H1 (cell line): ENCODE measurements around the gene TFPT. TPM values are rescaled to one million over a fixed set of nuclear protein-coding genes. Genes with fewer than 3 reads are reported as not detected.

Source experiments
- CTCF ChIA-PET: fragments of 300-600 bp; sonication (Branson Sonifier 250); formaldehyde crosslinking; loops from one replicate; lab custom pipeline; 2021; ENCODE audit not compliant: partially characterized antibody; lab: Charles Lee
- POLR2A ChIA-PET: fragments of 300-600 bp; sonication (Branson Sonifier 250); formaldehyde crosslinking; loops from one replicate; lab custom pipeline; 2021; ENCODE audit warnings: inconsistent platforms; ENCODE audit not compliant: partially characterized antibody; lab: Charles Lee
- DNase-seq, 2 experiments: peaks; one replicate each; pipeline versions ENCODE4 v3.0.0 to v3.0.0-alpha.2; 2010 to 2022; ENCODE audit warnings: low spot score in 2 of 2, low read depth in 1 of 2, mixed read lengths in 1 of 2
- FAIRE-seq: peaks from 2 replicates; lab custom pipeline; 2011; peaks lifted over from hg19 to GRCh38; lab: Jason Lieb, UNC
- H2AFZ ChIP-seq: 2 replicates; pipeline ENCODE4 v1.8.1; 2012; ENCODE audit warnings: low read length, inconsistent platforms
- H2AK5ac ChIP-seq: 2 replicates; pipeline ENCODE4 v1.6.1; 2013; ENCODE audit warnings: low read depth, low read length
- H2BK120ac ChIP-seq: replicated peaks from 2 replicates; pipeline ENCODE3; 2013; ENCODE audit warnings: low read depth, low read length, inconsistent platforms
- H2BK12ac ChIP-seq: 2 replicates; pipeline ENCODE4 v1.6.1; 2013; ENCODE audit warnings: low read depth, low read length
- H2BK15ac ChIP-seq: 2 replicates; pipeline ENCODE4 v1.6.1; 2013; ENCODE audit warnings: low read length
- H2BK20ac ChIP-seq: 2 replicates; pipeline ENCODE4 v1.6.1; 2013; ENCODE audit warnings: low read length
- H2BK5ac ChIP-seq: 2 replicates; pipeline ENCODE4 v1.6.1; 2013; ENCODE audit warnings: low read depth, low read length
- H3K14ac ChIP-seq: 2 replicates; pipeline ENCODE4 v1.6.1; 2013; ENCODE audit warnings: inconsistent platforms; ENCODE audit not compliant: insufficient read length
- H3K18ac ChIP-seq: 2 replicates; pipeline ENCODE4 v1.6.1; 2013; ENCODE audit warnings: low read length; ENCODE audit errors: extremely low read depth
- H3K23ac ChIP-seq: 2 replicates; pipeline ENCODE4 v1.6.1; 2013; ENCODE audit warnings: inconsistent platforms; ENCODE audit not compliant: insufficient read length
- H3K23me2 ChIP-seq: 2 replicates; pipeline ENCODE4 v1.6.1; 2013; ENCODE audit warnings: low read depth, low read length
- H3K27ac ChIP-seq: 2 replicates; pipeline ENCODE4 v1.6.1; 2011; ENCODE audit warnings: low read depth, low read length, inconsistent platforms
- H3K27me3 ChIP-seq, 4 experiments: replicated peaks in 1 of 4; 1 replicate in 1 of 4; 2 replicates in 3 of 4; pipeline versions ENCODE4 v1.6.1 to v1.8.1; 2011 to 2013; ENCODE audit warnings: low read length in 3 of 4, mild to moderate bottlenecking in 3 of 4, inconsistent platforms in 2 of 4, mixed read lengths in 2 of 4, moderate library complexity in 1 of 4; ENCODE audit not compliant: control insufficient read depth in 3 of 4, insufficient read depth in 3 of 4; ENCODE audit errors: extremely low read depth in 1 of 4
- H3K36me3 ChIP-seq, 4 experiments: 2 replicates each; pipeline versions ENCODE4 v1.6.1 to v1.8.1; 2011 to 2013; ENCODE audit warnings: mild to moderate bottlenecking in 4 of 4, low read length in 3 of 4, moderate library complexity in 2 of 4, control low read depth in 1 of 4, inconsistent platforms in 1 of 4; ENCODE audit not compliant: insufficient read depth in 4 of 4, control insufficient read depth in 2 of 4
- H3K4ac ChIP-seq: replicated peaks from 2 replicates; pipeline ENCODE3; 2013; ENCODE audit warnings: low read length, low read depth, mixed read lengths, inconsistent platforms; ENCODE audit not compliant: insufficient read length
- H3K4me1 ChIP-seq, 4 experiments: replicated peaks in 1 of 4; 1 replicate in 1 of 4; 2 replicates in 3 of 4; pipeline versions ENCODE4 v1.6.1 to v1.8.1; 2011 to 2013; ENCODE audit warnings: low read length in 3 of 4, inconsistent platforms in 2 of 4, mixed read lengths in 1 of 4; ENCODE audit not compliant: insufficient read depth in 4 of 4, control insufficient read depth in 3 of 4
- H3K4me2 ChIP-seq, 2 experiments: 2 replicates each; pipeline versions ENCODE4 v1.6.1 to v1.8.1; 2011 to 2013; ENCODE audit warnings: low read depth in 2 of 2, low read length in 2 of 2, control low read depth in 1 of 2, inconsistent platforms in 1 of 2, mild to moderate bottlenecking in 1 of 2; ENCODE audit not compliant: insufficient read depth in 1 of 2
- H3K4me3 ChIP-seq, 4 experiments: fragments of 200-600, 300-600 bp in 1 of 4; sonication (generic), shearing (Covaris generic), sonication (Bioruptor Twin) in 1 of 4; 2 replicates each; pipeline versions ENCODE4 v1.5.1 to v1.8.1; 2011 to 2016; ENCODE audit warnings: low read length in 4 of 4, low read depth in 3 of 4, control low read depth in 2 of 4, inconsistent platforms in 2 of 4, mild to moderate bottlenecking in 2 of 4, mixed read lengths in 1 of 4, moderate library complexity in 1 of 4; ENCODE audit not compliant: insufficient read depth in 2 of 4; ENCODE audit errors: extremely low read depth in 1 of 4
- H3K56ac ChIP-seq: replicated peaks from 2 replicates; pipeline ENCODE3; 2013; ENCODE audit warnings: low read depth, mild to moderate bottlenecking, mixed read lengths, low read length, inconsistent platforms; ENCODE audit not compliant: insufficient read length
- H3K79me1 ChIP-seq: 2 replicates; pipeline ENCODE4 v1.6.1; 2013; ENCODE audit warnings: low read depth, low read length, control low read depth
- H3K79me2 ChIP-seq, 2 experiments: 2 replicates each; pipeline versions ENCODE4 v1.6.1 to v1.8.1; 2012 to 2013; ENCODE audit warnings: low read length in 2 of 2, mild to moderate bottlenecking in 2 of 2, inconsistent platforms in 1 of 2; ENCODE audit not compliant: insufficient read depth in 2 of 2, control insufficient read depth in 1 of 2
- H3K9ac ChIP-seq, 4 experiments: replicated peaks in 1 of 4; 1 replicate in 1 of 4; 2 replicates in 3 of 4; pipeline versions ENCODE4 v1.6.1 to v1.8.1; 2011 to 2013; ENCODE audit warnings: low read depth in 3 of 4, low read length in 3 of 4, control low read depth in 2 of 4, mild to moderate bottlenecking in 2 of 4, moderate library complexity in 2 of 4, inconsistent platforms in 1 of 4; ENCODE audit errors: extremely low read depth in 1 of 4
- H3K9me3 ChIP-seq, 2 experiments: 2 replicates each; pipeline versions ENCODE4 v1.6.1 to v1.8.1; 2012 to 2013; ENCODE audit warnings: mild to moderate bottlenecking in 2 of 2, moderate library complexity in 2 of 2, control low read depth in 1 of 2, inconsistent platforms in 1 of 2, low read depth in 1 of 2, low read length in 1 of 2, mixed read lengths in 1 of 2; ENCODE audit not compliant: insufficient read depth in 2 of 2
- H4K20me1 ChIP-seq, 2 experiments: replicated peaks in 1 of 2; 2 replicates each; pipeline versions ENCODE3 to v1.8.1; 2011 to 2013; ENCODE audit warnings: inconsistent platforms in 2 of 2, low read length in 2 of 2, mild to moderate bottlenecking in 1 of 2; ENCODE audit not compliant: insufficient read depth in 2 of 2, control insufficient read depth in 1 of 2
- H4K5ac ChIP-seq: 2 replicates; pipeline ENCODE4 v1.6.1; 2013; ENCODE audit warnings: low read length, low read depth, mixed read lengths, inconsistent platforms; ENCODE audit not compliant: insufficient read length
- H4K8ac ChIP-seq: 2 replicates; pipeline ENCODE4 v1.8.0; 2013; ENCODE audit warnings: mild to moderate bottlenecking, moderate library complexity, low read length, inconsistent platforms; ENCODE audit not compliant: insufficient read depth; ENCODE audit errors: extremely low read depth
- H4K91ac ChIP-seq: replicated peaks from 2 replicates; pipeline ENCODE3; 2013; ENCODE audit warnings: low read length, mixed read lengths, inconsistent platforms; ENCODE audit not compliant: insufficient read length
- EZH2 ChIP-seq: fragments of 200-600 bp; sonication (generic); IDR thresholded peaks from 2 replicates; pipeline ENCODE4 v1.7.1; 2012; ENCODE audit warnings: low read depth, mild to moderate bottlenecking, moderate library complexity, low read length, inconsistent platforms; ENCODE audit not compliant: severe bottlenecking
- GABPA ChIP-seq: IDR thresholded peaks from 2 replicates; pipeline ENCODE4 v1.6.1; 2011; ENCODE audit warnings: mild to moderate bottlenecking, low read length, moderate library complexity, borderline replicate concordance; ENCODE audit not compliant: insufficient read depth
- HDAC6 ChIP-seq: IDR thresholded peaks from one replicate; pipeline ENCODE4 v1.7.1; 2012; ENCODE audit warnings: low read depth, mild to moderate bottlenecking, inconsistent platforms, low read length, moderate library complexity
- KDM5A ChIP-seq: fragments of 200-600 bp; IDR thresholded peaks from 2 replicates; pipeline ENCODE4 v1.7.1; 2012; ENCODE audit warnings: mild to moderate bottlenecking, low read length, inconsistent platforms, mixed read lengths
- NANOG ChIP-seq: IDR thresholded peaks from 2 replicates; pipeline ENCODE4 v1.6.1; 2011; ENCODE audit warnings: low read length, low read depth, mild to moderate bottlenecking, inconsistent platforms; ENCODE audit not compliant: insufficient read depth, poor library complexity, severe bottlenecking
- RAD21 ChIP-seq, 2 experiments: IDR thresholded peaks in 1 of 2; conservative IDR thresholded peaks in 1 of 2; 2 replicates each; pipeline ENCODE4 v1.6.1; 2011; ENCODE audit warnings: low read depth in 2 of 2, low read length in 2 of 2, improper control_type of control experiment in 1 of 2, inconsistent platforms in 1 of 2, mild to moderate bottlenecking in 1 of 2, moderate library complexity in 1 of 2
- SAP30 ChIP-seq: fragments of 300-600 bp; sonication (generic); IDR thresholded peaks from 2 replicates; pipeline ENCODE4 v1.7.1; 2012; ENCODE audit warnings: low read length, moderate library complexity, mild to moderate bottlenecking, inconsistent platforms; ENCODE audit not compliant: insufficient read depth, insufficient replicate concordance
- SIRT6 ChIP-seq: IDR thresholded peaks from one replicate; pipeline ENCODE4 v1.7.1; 2012; ENCODE audit warnings: low read length, inconsistent platforms
- SIX5 ChIP-seq: IDR thresholded peaks from 2 replicates; pipeline ENCODE4 v1.6.1; 2011; ENCODE audit warnings: mild to moderate bottlenecking, low read depth, low read length
- SP1 ChIP-seq: IDR thresholded peaks from 2 replicates; pipeline ENCODE4 v1.6.1; 2011; ENCODE audit warnings: low read depth, low read length
- SRF ChIP-seq: IDR thresholded peaks from 2 replicates; pipeline ENCODE4 v1.6.1; 2011; ENCODE audit warnings: mild to moderate bottlenecking, low read depth, low read length, moderate library complexity
- TAF7 ChIP-seq: optimal IDR thresholded peaks from 2 replicates; pipeline ENCODE3; 2011; ENCODE audit warnings: low read depth, mild to moderate bottlenecking, inconsistent platforms, low read length, moderate library complexity, borderline replicate concordance
- TCF12 ChIP-seq: IDR thresholded peaks from 2 replicates; pipeline ENCODE4 v1.6.1; 2011; ENCODE audit warnings: low read depth, mild to moderate bottlenecking, low read length
- TEAD4 ChIP-seq: IDR thresholded peaks from 2 replicates; pipeline ENCODE4 v1.6.1; 2012; ENCODE audit warnings: low read depth, low read length, inconsistent platforms, mixed read lengths
- WGBS, 2 experiments: shearing (Covaris generic) in 1 of 2; methylation state at CpG; one replicate each; pipeline versions ENCODE4 v1.1.6 to v1.1.7; 2013 to 2015; ENCODE audit warnings: low lambda C conversion rate in 2 of 2, mixed read lengths in 2 of 2, inconsistent platforms in 1 of 2, low coverage in 1 of 2, missing lambda C conversion rate in 1 of 2; ENCODE audit not compliant: insufficient replicate concordance in 2 of 2, insufficient coverage in 1 of 2, insufficient read length in 1 of 2; ENCODE audit errors: extremely low coverage in 1 of 2, missing lambda C conversion rate in 1 of 2; 5-methylcytosine and 5-hydroxymethylcytosine counted together
- polyA plus RNA-seq, 7 experiments: library from polyadenylated mRNA; depleted of rRNA in 3 of 7; stranded (reverse) in 5 of 7; unstranded in 2 of 7; fragments of >200 nt in 5 of 7; fragments of 200-250 nt in 2 of 7; gene quantifications; 1 replicate in 5 of 7; 2 replicates in 1 of 7; 4 replicates in 1 of 7; pipeline versions ENCODE4 v1.2.1 to v1.2.3, GENCODE V29; 2011 to 2013; ENCODE audit warnings: missing spikeins in 2 of 7, mixed read lengths in 2 of 7
- total RNA-seq: library from RNA; stranded (reverse); fragmentation: NEBNext Ultra II Directional; extraction: Animal tissue kit (Norgen Biotek cat#: 25700); gene quantifications from 2 replicates; pipeline ENCODE4 v1.2.1, GENCODE V29; 2021

Gene TFPT
- total and polyA plus RNA-seq, 2 of the 8 experiments (the other 6 are each of a cell fraction or from before 2014, with no cell fraction given) = 10.4 to 17.7 TPM

GRCh38 chr19:54077334-54077733, 38.1 kb downstream of the TFPT start:
- Histone ChIP-seq H3K27me3 (no peaks in the 10 kb centered on the region), H3K79me2 (no peaks in the 10 kb centered on the region), H2BK15ac (no peak overlapping the region), H3K18ac (no peak overlapping the region), H3K36me3 (no peaks in the 10 kb centered on the region), H3K4me2 (no peak overlapping the region), H4K20me1 (no peaks in the 10 kb centered on the region), H3K14ac (no peak overlapping the region), H3K27ac (no peak overlapping the region), H2AFZ (no peak overlapping the region), H2BK12ac (no peak overlapping the region), H3K4me3 (no peak overlapping the region), H3K4ac (no peak overlapping the region), H2BK120ac (no peak overlapping the region), H4K8ac (no peak overlapping the region), H4K91ac (no peak overlapping the region), H2BK20ac (no peak overlapping the region), H4K5ac (no peak overlapping the region), H3K9ac (no peak overlapping the region), H3K9me3 (peaks cover 4 to 6% of the 10 kb centered on the region in 2 experiments; a peak in 3 of 4 replicates), H3K56ac (no peak overlapping the region), H2AK5ac (no peak overlapping the region), H3K23me2 (no peaks in the 10 kb centered on the region), H3K4me1 (no peaks in the 10 kb centered on the region), H3K79me1 (no peaks in the 10 kb centered on the region), H3K23ac (no peak overlapping the region), H2BK5ac (no peak overlapping the region)
- no peak for DNase-seq
- no peak for FAIRE-seq
- CTCF ChIA-PET = interaction anchor here (1.2 kb wide), 1 partner anchor 14 kb away, joined by 3 read pairs; the partner anchor contains the start of gene VSTM1
- WGBS, 2 experiments = 90% methylated on average over 5 of the region's 5 CpGs; no CpG with 5 or more reads in 1 of the 2 experiments
- POLR2A ChIA-PET = interaction anchor here (1.5 kb wide), 1 partner anchor 18 kb away, joined by 3 read pairs; no protein-coding TSS in a partner anchor
- TF ChIP-seq GABPA = no peak
- TF ChIP-seq SIRT6 = no peak
- TF ChIP-seq SP1 = no peak
- no peak for TF ChIP-seq TAF7
- no peak for TF ChIP-seq SAP30
- TF ChIP-seq EZH2 = no peak
- no peak for TF ChIP-seq HDAC6
- no peak for TF ChIP-seq SRF
- no peak for TF ChIP-seq TEAD4
- TF ChIP-seq NANOG = no peak
- TF ChIP-seq SIX5 = no peak
- TF ChIP-seq KDM5A = no peak
- TF ChIP-seq RAD21 (IDR thresholded peaks at IDR 0.05 in 1 of 2, conservative IDR thresholded peaks at IDR 0.05 in 1 of 2; ENCODE audit: low read depth in 2 of 2, low read length in 2 of 2) = no peak
- no peak for TF ChIP-seq TCF12
